HepG2 (cell line): Measurements from ENCODE around the gene CCDC87.

Source experiments
- CTCF ChIP-seq: sonication (generic); formaldehyde crosslinking; IDR thresholded peaks from 2 replicates; pipeline ENCODE4 v1.5.0; 2020; ENCODE audit warnings: mild to moderate bottlenecking, missing genetic modification reagents, moderate library complexity
- HDAC6 ChIP-seq: fragments of 200-600 bp; sonication (generic); IDR thresholded peaks from 2 replicates; pipeline ENCODE4 v1.7.0; 2017; ENCODE audit warnings: mild to moderate bottlenecking, antibody characterized with exemption, low read length, low read depth
- KAT7 ChIP-seq: IDR thresholded peaks from 2 replicates; pipeline ENCODE4 v1.6.1; 2018; ENCODE audit warnings: borderline replicate concordance, missing compliant biosample characterization
- MYPOP ChIP-seq: sonication (generic); formaldehyde crosslinking; IDR thresholded peaks from 2 replicates; pipeline ENCODE4 v1.8.1; 2023; ENCODE audit warnings: mild to moderate bottlenecking, moderate library complexity, missing genetic modification reagents
- NFKBIZ ChIP-seq: IDR thresholded peaks from 2 replicates; pipeline ENCODE4 v1.6.1; 2018; ENCODE audit warnings: missing genetic modification reagents, missing compliant biosample characterization
- SMAD1 ChIP-seq: sonication (generic); formaldehyde crosslinking; IDR thresholded peaks from 2 replicates; pipeline ENCODE4 v1.4.0; 2020; ENCODE audit warnings: missing genetic modification reagents, low read depth, mild to moderate bottlenecking, borderline replicate concordance
- THAP8 ChIP-seq: sonication (generic); formaldehyde crosslinking; IDR thresholded peaks from 2 replicates; pipeline ENCODE4 v1.5.1; 2020; ENCODE audit warnings: missing genetic modification reagents, mild to moderate bottlenecking, borderline replicate concordance
- ZBTB43 ChIP-seq: sonication (generic); formaldehyde crosslinking; conservative IDR thresholded peaks from 2 replicates; pipeline ENCODE4 v1.4.0; 2020; ENCODE audit warnings: missing genetic modification reagents
- ZNF496 ChIP-seq: sonication (generic); formaldehyde crosslinking; IDR thresholded peaks from 2 replicates; pipeline ENCODE4 v1.8.1; 2023; ENCODE audit warnings: mild to moderate bottlenecking, moderate library complexity, missing genetic modification reagents; ENCODE audit not compliant: insufficient replicate concordance
- ZNF704 ChIP-seq: sonication (generic); formaldehyde crosslinking; IDR thresholded peaks from 2 replicates; pipeline ENCODE4 v1.8.1; 2023; ENCODE audit warnings: mild to moderate bottlenecking, inconsistent platforms, moderate library complexity, missing genetic modification reagents, borderline replicate concordance
- ZNF777 ChIP-seq: sonication (generic); formaldehyde crosslinking; IDR thresholded peaks from 2 replicates; pipeline ENCODE4 v1.4.0; 2020; ENCODE audit warnings: missing genetic modification reagents

GRCh38 chr11:66636411-66636810 is 43.5 kb upstream of the CCDC87 start:
- no peak for TF ChIP-seq KAT7
- no peak for TF ChIP-seq ZBTB43 (CRISPR knock-in tag)
- TF ChIP-seq SMAD1 (CRISPR knock-in tag): no peak
- no peak for TF ChIP-seq MYPOP (CRISPR knock-in tag)
- no peak for TF ChIP-seq NFKBIZ (CRISPR knock-in tag)
- no peak for TF ChIP-seq HDAC6
- TF ChIP-seq THAP8: no peak
- TF ChIP-seq CTCF (CRISPR knock-in tag): no peak
- no peak for TF ChIP-seq ZNF704 (CRISPR knock-in tag)
- TF ChIP-seq ZNF496 (CRISPR knock-in tag): no peak
- no peak for TF ChIP-seq ZNF777 (CRISPR knock-in tag)
